Trophoblast cell (in vitro differentiated cells and primary cell): ENCODE measurements around the gene BTNL3.

Source experiments
- DNase-seq, 2 donors: peaks; one replicate each; pipeline ENCODE4 v3.0.0-alpha.2; 2016
- H2AFZ ChIP-seq: 2 replicates; pipeline ENCODE4 v1.6.1; 2013; ENCODE audit warnings: low read length, moderate library complexity, mild to moderate bottlenecking; ENCODE audit not compliant: insufficient read depth, poor library complexity
- H2AK5ac ChIP-seq: 2 replicates; pipeline ENCODE4 v1.6.1; 2013; ENCODE audit warnings: mild to moderate bottlenecking, low read length
- H2BK120ac ChIP-seq: 2 replicates; pipeline ENCODE4 v1.6.1; 2013; ENCODE audit warnings: low read length, mild to moderate bottlenecking, moderate library complexity; ENCODE audit not compliant: insufficient read depth, poor library complexity
- H2BK12ac ChIP-seq: 2 replicates; pipeline ENCODE4 v1.6.1; 2013; ENCODE audit warnings: mild to moderate bottlenecking, low read length, moderate library complexity
- H2BK5ac ChIP-seq: 2 replicates; pipeline ENCODE4 v1.6.1; 2013; ENCODE audit warnings: low read length, low read depth, moderate library complexity, mild to moderate bottlenecking; ENCODE audit not compliant: poor library complexity
- H3K14ac ChIP-seq: 2 replicates; pipeline ENCODE4 v1.6.1; 2013; ENCODE audit warnings: mild to moderate bottlenecking, low read length
- H3K18ac ChIP-seq: 2 replicates; pipeline ENCODE4 v1.6.1; 2013; ENCODE audit warnings: mild to moderate bottlenecking, low read length
- H3K23ac ChIP-seq: 2 replicates; pipeline ENCODE4 v1.6.1; 2013; ENCODE audit warnings: low read length
- H3K27ac ChIP-seq: 2 replicates; pipeline ENCODE4 v1.5.1; 2013; ENCODE audit warnings: low read depth, mild to moderate bottlenecking, inconsistent platforms, low read length, moderate library complexity
- H3K27me3 ChIP-seq: 2 replicates; pipeline ENCODE4 v1.6.1; 2013; ENCODE audit warnings: inconsistent platforms, mild to moderate bottlenecking, low read length, moderate library complexity; ENCODE audit not compliant: insufficient read depth
- H3K36me3 ChIP-seq, 2 experiments: 1 replicate in 1 of 2; 2 replicates in 1 of 2; pipeline ENCODE4 v1.6.1; 2013; ENCODE audit warnings: low read length in 2 of 2, mild to moderate bottlenecking in 2 of 2, moderate library complexity in 1 of 2; ENCODE audit not compliant: insufficient read depth in 2 of 2, control insufficient read depth in 1 of 2
- H3K4ac ChIP-seq: 2 replicates; pipeline ENCODE4 v1.6.1; 2013; ENCODE audit warnings: low read depth, mild to moderate bottlenecking, low read length, moderate library complexity
- H3K4me1 ChIP-seq, 2 experiments: 1 replicate in 1 of 2; 2 replicates in 1 of 2; pipeline ENCODE4 v1.6.1; 2013; ENCODE audit warnings: low read length in 2 of 2, mild to moderate bottlenecking in 2 of 2, moderate library complexity in 1 of 2; ENCODE audit not compliant: insufficient read depth in 2 of 2, control insufficient read depth in 1 of 2
- H3K4me2 ChIP-seq: 2 replicates; pipeline ENCODE4 v1.6.1; 2013; ENCODE audit warnings: inconsistent platforms, mild to moderate bottlenecking, low read length, moderate library complexity
- H3K4me3 ChIP-seq: 2 replicates; pipeline ENCODE4 v1.5.1; 2013; ENCODE audit warnings: mild to moderate bottlenecking, low read depth, low read length, inconsistent platforms
- H3K79me1 ChIP-seq: one replicate; pipeline ENCODE4 v1.6.1; 2013; ENCODE audit warnings: low read length
- H3K79me2 ChIP-seq: 2 replicates; pipeline ENCODE4 v1.6.1; 2013; ENCODE audit warnings: low read length, mild to moderate bottlenecking; ENCODE audit not compliant: control insufficient read depth, insufficient read depth, poor library complexity
- H3K9ac ChIP-seq: 2 replicates; pipeline ENCODE4 v1.6.1; 2013; ENCODE audit warnings: mild to moderate bottlenecking, low read length
- H3K9me3 ChIP-seq: 2 replicates; pipeline ENCODE4 v1.6.1; 2013; ENCODE audit warnings: low read depth, mild to moderate bottlenecking, control low read depth, inconsistent platforms, low read length; ENCODE audit not compliant: insufficient read depth
- H4K12ac ChIP-seq: 2 replicates; pipeline ENCODE4 v1.6.1; 2013; ENCODE audit warnings: low read depth, mild to moderate bottlenecking, low read length, moderate library complexity
- H4K8ac ChIP-seq: 2 replicates; pipeline ENCODE4 v1.6.1; 2013; ENCODE audit warnings: low read depth, mild to moderate bottlenecking, low read length, moderate library complexity
- H4K91ac ChIP-seq: one replicate; pipeline ENCODE4 v1.6.1; 2013; ENCODE audit warnings: low read depth, mild to moderate bottlenecking, low read length, moderate library complexity
- WGBS: extraction: QIAGEN DNeasy Blood & Tissue Kit; methylation state at CpG from one replicate; pipeline ENCODE4 v1.1.7; 2013; ENCODE audit warnings: missing lambda C conversion rate; ENCODE audit not compliant: insufficient read length, insufficient coverage; ENCODE audit errors: extremely low coverage; 5-methylcytosine and 5-hydroxymethylcytosine counted together

The BTNL3 gene

DNA sequence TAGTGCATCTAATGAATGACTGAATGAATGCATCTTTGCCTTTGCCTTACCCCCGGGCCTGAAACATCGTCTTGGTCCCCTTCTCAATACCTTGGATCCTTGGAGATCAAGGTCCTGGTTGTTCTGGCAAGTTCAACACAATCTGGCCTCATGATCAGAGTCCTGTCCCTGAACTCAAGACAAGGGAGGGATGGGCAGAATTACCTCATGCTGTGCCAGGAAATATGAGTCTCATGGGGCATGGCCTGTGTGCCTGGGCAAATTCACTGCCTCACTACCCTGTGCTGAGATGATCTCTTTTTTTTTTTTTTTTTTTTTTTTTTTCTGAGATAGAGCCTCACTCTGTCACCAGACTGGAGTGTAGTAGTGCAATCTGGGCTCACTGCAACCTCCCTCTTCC lies 630 bp upstream of the BTNL3 start:
- Histone ChIP-seq H3K27ac (no peak overlapping the region), H3K9ac (no peak overlapping the region), H3K23ac (no peak overlapping the region), H2AK5ac (no peak overlapping the region), H4K91ac (no peak overlapping the region), H2BK120ac (no peak overlapping the region), H4K8ac (no peak overlapping the region), H3K4me2 (no peak overlapping the region), H3K27me3 (no peaks in the 10 kb centered on the region), H4K12ac (no peak overlapping the region), H2BK12ac (no peak overlapping the region), H2AFZ (no peak overlapping the region), H3K4ac (no peak overlapping the region), H3K36me3 (no peaks in the 10 kb centered on the region), H2BK5ac (no peak overlapping the region), H3K79me2 (no peaks in the 10 kb centered on the region), H3K4me3 (no peak overlapping the region), H3K18ac (no peak overlapping the region), H3K4me1 (no peaks in the 10 kb centered on the region), H3K9me3 (no peaks in the 10 kb centered on the region), H3K14ac (no peak overlapping the region), H3K79me1 (no peaks in the 10 kb centered on the region)
- DNase-seq = no peak
- no CpG with 5 or more reads among the region's 2 CpGs for WGBS

DNA sequence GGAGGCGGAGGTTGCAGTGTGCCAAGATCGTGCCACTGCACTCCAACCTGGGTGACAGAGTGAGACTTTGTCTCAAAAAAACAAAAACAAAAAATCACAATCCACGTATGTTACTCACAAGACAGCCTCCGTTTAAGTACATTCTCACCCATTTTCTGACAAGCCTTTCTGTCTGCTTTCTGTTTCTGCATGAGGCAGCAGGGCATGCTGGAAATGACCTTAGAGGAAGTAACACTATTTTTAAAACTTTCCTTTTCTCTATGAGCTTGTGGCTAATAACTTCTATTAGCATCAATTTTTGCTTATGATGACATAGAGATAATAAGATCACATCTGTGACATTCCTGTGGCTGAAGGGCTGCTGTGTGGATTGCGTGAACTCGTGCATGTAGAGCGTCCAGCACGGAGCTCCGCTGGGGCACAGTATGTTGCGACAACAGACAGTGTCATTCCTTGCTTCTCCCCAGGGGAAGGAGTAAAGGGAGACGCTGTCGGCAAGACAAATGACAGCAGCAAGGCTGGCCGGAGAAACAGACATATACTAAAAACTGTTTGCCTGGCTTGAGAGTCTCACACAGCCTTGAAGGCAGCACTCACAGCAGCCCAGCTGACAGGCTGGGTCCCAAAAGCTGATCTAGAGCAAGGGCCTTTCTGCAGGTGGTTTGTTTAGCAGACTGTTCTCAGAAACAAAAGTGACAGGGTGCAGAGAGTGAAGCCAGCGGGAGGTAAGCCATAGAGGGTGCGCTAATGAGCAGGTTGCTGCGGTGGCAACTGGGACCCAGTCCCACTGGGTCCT lies 1.6 kb downstream of the BTNL3 start:
- no peak overlapping the region for H3K4ac ChIP-seq

DNA sequence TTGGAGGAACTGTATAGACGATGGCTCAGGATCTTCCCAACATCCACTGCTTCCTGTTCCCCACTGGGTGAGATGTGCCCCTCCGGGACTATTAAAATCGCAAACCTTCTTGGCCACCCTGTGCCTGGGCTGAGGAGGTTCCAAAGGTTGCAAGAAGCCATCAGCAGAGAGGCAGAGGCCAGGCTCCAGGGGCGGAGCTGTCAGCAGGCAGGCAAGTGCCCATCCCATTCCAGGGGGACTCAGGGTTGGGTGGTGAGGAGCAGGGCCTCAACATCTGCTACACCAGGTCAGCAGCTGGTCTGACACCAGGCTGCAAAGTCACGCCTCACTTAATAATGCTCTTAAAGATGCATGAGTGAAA lies 2.2 kb downstream of the BTNL3 start:
- no peak overlapping the region for H3K4me3 ChIP-seq

More for the DNA sequence above, 1.6 kb downstream of the BTNL3 start:
- Histone ChIP-seq H3K4me3 (no peak overlapping the region), H4K8ac (no peak overlapping the region), H3K36me3 (no peaks in the 10 kb centered on the region), H4K91ac (no peak overlapping the region), H3K4me2 (no peak overlapping the region), H3K23ac (no peak overlapping the region), H3K27me3 (no peaks in the 10 kb centered on the region), H3K4me1 (no peaks in the 10 kb centered on the region), H4K12ac (no peak overlapping the region), H3K9ac (no peak overlapping the region), H3K18ac (no peak overlapping the region), H2AK5ac (no peak overlapping the region), H3K27ac (no peak overlapping the region), H2BK120ac (no peak overlapping the region), H3K9me3 (no peaks in the 10 kb centered on the region), H2BK12ac (no peak overlapping the region), H2AFZ (no peak overlapping the region), H3K79me2 (no peaks in the 10 kb centered on the region), H3K79me1 (no peaks in the 10 kb centered on the region), H3K14ac (no peak overlapping the region), H2BK5ac (no peak overlapping the region)
- no CpG with 5 or more reads among the region's 16 CpGs for WGBS
- DNase-seq = peak; percentile 3 to 17

DNA sequence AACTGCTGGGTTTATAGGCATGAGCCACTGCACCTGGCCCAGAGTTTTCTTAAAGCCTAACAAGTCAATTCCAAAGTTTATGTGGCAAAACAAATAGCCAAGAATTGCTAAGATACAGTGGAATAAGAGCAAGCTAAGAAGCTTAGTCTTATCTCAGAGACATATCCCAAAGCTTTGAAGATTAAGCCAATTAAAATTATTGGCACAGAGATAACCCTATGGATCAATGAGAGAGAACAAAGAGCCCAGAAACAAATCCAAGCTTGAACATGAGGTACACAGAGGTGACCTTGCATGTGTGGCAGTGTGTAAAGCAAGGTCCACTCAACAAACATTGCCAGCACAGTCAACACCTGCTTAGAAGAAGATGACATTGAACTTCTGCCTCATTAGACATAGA lies 13.3 kb downstream of the BTNL3 start:
- no peak overlapping the region for H2BK12ac ChIP-seq

More for the DNA sequence above, 2.2 kb downstream of the BTNL3 start:
- Histone ChIP-seq H3K14ac (no peak overlapping the region), H3K27ac (no peak overlapping the region), H4K91ac (no peak overlapping the region), H3K9me3 (no peaks in the 10 kb centered on the region), H3K9ac (no peak overlapping the region), H3K4me1 (no peaks in the 10 kb centered on the region), H2AFZ (no peak overlapping the region), H2BK120ac (no peak overlapping the region), H4K8ac (no peak overlapping the region), H3K27me3 (no peaks in the 10 kb centered on the region), H3K36me3 (no peaks in the 10 kb centered on the region), H2AK5ac (no peak overlapping the region), H3K18ac (no peak overlapping the region), H3K23ac (no peak overlapping the region), H3K79me2 (no peaks in the 10 kb centered on the region), H2BK5ac (no peak overlapping the region), H4K12ac (no peak overlapping the region), H3K79me1 (no peaks in the 10 kb centered on the region), H3K4me2 (no peak overlapping the region), H2BK12ac (no peak overlapping the region), H3K4ac (no peak overlapping the region)
- WGBS = no CpG with 5 or more reads among the region's 5 CpGs
- no peak for DNase-seq

More for the DNA sequence above, 13.3 kb downstream of the BTNL3 start:
- Histone ChIP-seq H3K9ac (no peak overlapping the region), H3K4me3 (no peak overlapping the region), H2AK5ac (no peak overlapping the region), H3K27me3 (no peaks in the 10 kb centered on the region), H3K23ac (no peak overlapping the region), H3K4me2 (no peak overlapping the region), H3K27ac (no peak overlapping the region), H2AFZ (no peak overlapping the region), H2BK120ac (no peak overlapping the region), H4K91ac (no peak overlapping the region), H3K79me2 (no peaks in the 10 kb centered on the region), H3K9me3 (peaks cover 2% of the 10 kb centered on the region), H3K4me1 (no peaks in the 10 kb centered on the region), H4K12ac (no peak overlapping the region), H2BK5ac (no peak overlapping the region), H3K79me1 (no peaks in the 10 kb centered on the region), H3K14ac (no peak overlapping the region), H3K36me3 (no peaks in the 10 kb centered on the region), H4K8ac (no peak overlapping the region), H3K18ac (no peak overlapping the region), H3K4ac (no peak overlapping the region)
- DNase-seq = no peak
